HG02938 (cell line): Measurements from ENCODE around the gene SUV39H2.
A peak's percentile ranks its signal among the peaks of the same experiment; 100 is the strongest.
"Not testable (repeated sequence)": the region's sequence is repeated elsewhere in the genome, so short reads cannot be mapped to it uniquely, and the experiment has no call there.

ENCODE experiments used
- ATAC-seq: cut with Tn5 transposase; IDR thresholded peaks from one replicate; pipeline ENCODE4 v1.9.1; 2021; ENCODE audit warnings: mild to moderate bottlenecking, moderate library complexity; ENCODE audit not compliant: unreplicated experiment

The SUV39H2 gene, protein sequence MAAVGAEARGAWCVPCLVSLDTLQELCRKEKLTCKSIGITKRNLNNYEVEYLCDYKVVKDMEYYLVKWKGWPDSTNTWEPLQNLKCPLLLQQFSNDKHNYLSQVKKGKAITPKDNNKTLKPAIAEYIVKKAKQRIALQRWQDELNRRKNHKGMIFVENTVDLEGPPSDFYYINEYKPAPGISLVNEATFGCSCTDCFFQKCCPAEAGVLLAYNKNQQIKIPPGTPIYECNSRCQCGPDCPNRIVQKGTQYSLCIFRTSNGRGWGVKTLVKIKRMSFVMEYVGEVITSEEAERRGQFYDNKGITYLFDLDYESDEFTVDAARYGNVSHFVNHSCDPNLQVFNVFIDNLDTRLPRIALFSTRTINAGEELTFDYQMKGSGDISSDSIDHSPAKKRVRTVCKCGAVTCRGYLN

GRCh38 chr10:14878266-14879123 is at the start of gene SUV39H2:
SUV39H2 (plus strand) TSS chr10:14878866; CDS start chr10:14878889, 23 bp downstream.
- ATAC-seq = peak; percentile 82

GRCh38 chr10:14833106-14833505 is 45.6 kb upstream of the SUV39H2 start:
- ATAC-seq = no peak

DNA sequence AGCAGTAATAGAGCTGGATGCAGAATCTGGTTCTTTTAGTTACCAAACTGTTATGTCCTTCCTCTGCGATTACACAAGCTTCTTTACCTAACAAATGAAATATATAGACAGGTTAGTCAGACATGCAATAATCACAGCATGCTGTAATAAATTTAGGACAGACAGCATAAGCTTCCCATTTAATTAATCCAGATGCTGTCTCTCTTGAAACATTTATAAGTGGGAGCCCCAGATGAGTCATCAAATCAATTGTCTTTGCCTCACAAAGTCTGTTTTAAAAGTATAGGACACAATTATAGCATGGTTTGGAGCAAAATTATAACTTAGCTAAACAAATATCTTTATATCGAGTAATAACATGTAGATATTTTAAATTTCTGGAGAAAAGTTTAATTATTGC is 42.5 kb upstream of the SUV39H2 start:
- ATAC-seq = no peak

GRCh38 chr10:14837003-14837756 is 41.5 kb upstream of the SUV39H2 start:
- ATAC-seq = no peak

- peak; percentile 94 for ATAC-seq
Measured at GRCh38 chr10:14837757-14838581, 40.7 kb upstream of the SUV39H2 start, which contains the start of the genes CDNF, HSPA14 and MSANTD7. CDNF (minus strand) TSS chr10:14838037; CDS start chr10:14837946, 91 bp downstream. HSPA14 (plus strand) TSS chr10:14838306; CDS start chr10:14838403, 97 bp downstream. MSANTD7 (plus strand) TSS chr10:14838306; CDS start chr10:14842285, 3,979 bp downstream.

DNA sequence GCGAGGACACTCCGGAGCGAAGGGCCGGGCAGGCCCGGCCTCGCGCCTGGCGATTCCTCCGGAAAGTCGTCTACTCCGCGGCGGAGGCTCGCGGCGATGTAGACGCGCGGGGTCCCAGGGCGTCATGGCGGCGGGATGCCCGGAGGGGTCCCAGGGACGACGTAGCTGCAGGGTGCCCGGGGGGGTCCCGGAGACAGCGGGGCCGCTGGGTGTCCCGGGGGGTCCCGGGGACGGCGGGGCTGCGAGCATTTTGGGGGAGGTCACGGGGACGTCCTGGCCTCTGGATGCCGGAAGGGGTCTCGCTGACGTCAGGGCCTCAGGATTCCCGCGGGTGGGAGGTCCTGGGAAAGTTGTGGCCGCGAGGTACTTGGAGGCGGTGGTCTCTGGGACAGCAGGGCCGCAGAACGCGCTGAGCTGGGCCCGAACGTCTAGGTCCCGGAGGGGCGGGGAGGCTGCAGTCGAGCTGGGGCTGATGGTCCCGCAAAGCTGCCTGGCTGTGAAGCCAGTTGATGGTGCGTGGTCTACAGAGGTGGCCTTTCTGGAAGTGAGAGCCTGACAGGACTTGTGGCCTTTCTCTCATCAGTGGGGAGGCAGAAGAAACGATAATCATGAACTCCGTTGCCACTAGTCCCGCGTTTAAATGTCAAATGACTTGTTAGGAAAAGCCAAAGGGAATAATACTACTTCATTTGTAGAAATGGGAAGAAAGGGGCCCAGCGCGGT is 39.9 kb upstream of the SUV39H2 start:
- ATAC-seq = no peak

- no peak for ATAC-seq
Measured at GRCh38 chr10:14839305-14839695, 39.4 kb upstream of the SUV39H2 start.

- ATAC-seq = no peak
Measured at GRCh38 chr10:14840178-14840577, 38.5 kb upstream of the SUV39H2 start.

GRCh38 chr10:14843327-14843988 is 35.2 kb upstream of the SUV39H2 start:
- no peak for ATAC-seq

DNA sequence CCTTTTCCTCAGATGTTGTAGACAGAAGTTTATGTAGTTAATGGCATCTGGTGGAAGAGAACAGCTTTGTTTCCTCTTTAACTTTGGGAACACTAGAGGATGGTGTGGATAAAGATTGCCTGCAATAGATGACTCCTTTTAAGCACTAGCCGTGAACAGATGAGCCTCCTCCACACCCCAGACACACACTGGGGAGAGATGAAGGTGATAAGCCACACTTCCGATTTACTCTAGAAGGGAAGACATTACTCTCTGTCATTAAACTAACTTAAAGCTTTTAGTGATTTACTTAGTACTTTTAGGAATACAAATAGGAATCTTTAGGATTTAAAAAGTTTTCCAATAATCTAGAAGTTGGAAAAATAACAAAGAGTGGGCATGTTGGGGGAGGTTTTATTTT is 33.7 kb upstream of the SUV39H2 start:
- no peak for ATAC-seq

DNA sequence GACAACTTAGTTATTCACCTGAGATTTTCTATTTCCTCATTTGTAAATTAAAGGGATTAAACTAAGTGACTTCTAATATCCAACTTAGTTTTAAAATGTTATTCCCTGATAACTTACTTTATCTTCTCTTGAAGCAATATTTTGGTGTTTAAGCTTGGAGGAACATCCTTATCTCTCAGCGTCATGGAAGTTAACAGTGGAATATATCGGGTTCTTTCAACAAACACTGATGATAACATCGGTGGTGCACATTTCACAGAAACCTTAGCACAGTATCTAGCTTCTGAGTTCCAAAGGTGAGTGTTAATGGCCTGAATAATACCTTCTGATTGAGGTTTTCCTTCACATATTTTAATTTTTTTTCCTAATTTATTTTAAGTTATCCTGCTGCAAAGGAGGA is 26.4 kb upstream of the SUV39H2 start:
- ATAC-seq = no peak

GRCh38 chr10:14855453-14855852 is 23.2 kb upstream of the SUV39H2 start:
- ATAC-seq = no peak

- ATAC-seq = no peak
Measured at GRCh38 chr10:14858338-14858960, 20.2 kb upstream of the SUV39H2 start.

DNA sequence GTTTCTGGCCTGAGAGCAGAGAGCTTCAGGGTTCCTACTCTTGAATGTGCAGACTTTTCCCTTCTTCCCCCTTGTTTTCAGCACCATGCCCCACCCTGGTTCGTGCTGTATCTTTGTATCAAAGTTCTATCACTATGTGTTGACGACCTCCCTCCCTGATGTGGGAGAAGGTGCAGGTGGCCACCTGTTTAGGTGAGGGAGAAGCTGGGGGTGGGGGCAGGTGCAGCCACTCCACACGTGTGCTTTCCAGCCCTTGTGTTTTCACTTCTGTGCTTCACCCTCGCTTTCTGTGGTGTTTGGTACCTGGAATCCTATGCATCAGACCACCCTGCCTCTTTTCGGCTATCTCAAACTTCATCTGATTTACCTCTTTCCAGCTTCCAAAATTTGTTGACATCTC is 19.6 kb upstream of the SUV39H2 start:
- no peak for ATAC-seq

DNA sequence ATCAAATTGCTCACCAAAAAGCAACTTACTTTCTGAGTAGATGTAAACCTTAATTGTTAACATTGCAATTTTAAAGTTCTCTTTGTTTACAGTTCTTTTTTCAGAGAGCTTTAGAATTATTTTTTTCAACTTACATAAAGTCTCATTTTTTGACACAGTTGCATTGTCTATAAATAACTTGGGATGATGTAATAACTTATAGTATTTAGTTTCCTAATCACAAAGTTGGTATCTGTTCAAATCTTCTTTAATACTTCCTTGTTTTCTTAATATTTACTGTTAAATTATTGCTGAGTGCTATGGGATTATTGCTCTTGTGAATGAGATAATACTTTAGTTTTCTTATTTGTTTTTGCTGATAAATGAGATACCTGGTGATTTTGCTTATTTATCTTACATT is 18.9 kb upstream of the SUV39H2 start:
- no peak for ATAC-seq

DNA sequence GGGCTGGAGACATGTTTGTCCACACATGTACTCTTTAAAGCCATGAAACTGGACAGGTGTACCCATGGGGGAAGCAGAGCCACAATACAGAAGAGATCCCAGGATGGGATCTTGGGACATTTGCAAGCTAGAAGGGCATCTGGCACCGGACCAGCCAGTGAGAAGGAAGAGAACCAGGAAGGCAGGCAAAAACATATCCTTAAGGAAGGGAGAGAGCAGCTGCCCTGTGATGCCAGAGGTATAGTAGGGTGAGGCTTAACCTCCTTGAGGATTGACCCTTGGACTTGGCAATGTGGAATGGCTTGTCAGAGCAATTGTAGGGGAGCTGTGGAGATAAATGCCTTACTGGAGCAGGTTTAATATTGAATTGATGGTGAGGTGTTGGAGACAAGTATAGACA is 17.9 kb upstream of the SUV39H2 start:
- no peak for ATAC-seq

GRCh38 chr10:14864466-14864865 is 14.2 kb upstream of the SUV39H2 start:
- not testable (repeated sequence) for ATAC-seq

DNA sequence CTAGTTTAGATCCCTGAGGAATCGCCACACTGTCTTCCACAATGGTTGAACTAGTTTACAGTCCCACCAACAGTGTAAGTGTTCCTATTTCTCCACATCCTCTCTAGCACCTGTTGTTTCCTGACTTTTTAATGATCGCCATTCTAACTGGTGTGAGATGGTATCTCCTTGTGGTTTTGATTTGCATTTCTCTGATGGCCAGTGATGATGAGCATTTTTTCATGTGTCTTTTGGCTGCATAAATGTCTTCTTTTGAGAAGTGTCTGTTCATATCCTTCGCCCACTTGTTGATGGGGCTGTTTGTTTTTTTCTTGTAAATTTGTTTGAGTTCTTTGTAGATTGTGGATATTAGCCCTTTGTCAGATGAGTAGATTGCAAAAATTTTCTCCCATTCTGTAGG is 13.8 kb upstream of the SUV39H2 start:
- not testable (repeated sequence) for ATAC-seq
